ENCODE measurements around the gene SULT1A2.
"Not testable (repeated sequence)": the region's sequence is repeated elsewhere in the genome, so short reads cannot be mapped to it uniquely, and the experiment has no call there.

SULT1A2 gene

GRCh38 chr16:28549301-28549899 lies 47.5 kb downstream of the SULT1A2 start:
- H3K4me1 ChIP-seq (ENCODE audit: insufficient read depth, low read length) = no peaks in the 10 kb centered on the region
- H3K27me3 ChIP-seq (ENCODE audit: insufficient read depth, low read length) = no peaks in the 10 kb centered on the region
- no peak overlapping the region for H3K4me3 ChIP-seq (ENCODE audit: low read length)
- no peak overlapping the region for H3K27ac ChIP-seq (ENCODE audit: low read depth, low read length)
- no peaks in the 10 kb centered on the region for H3K36me3 ChIP-seq (ENCODE audit: insufficient read depth, low read length)
- WGBS = 79% methylated on average over 11 of the region's 11 CpGs
- no peak overlapping the region for H3K9ac ChIP-seq (ENCODE audit: low read depth, low read length)
- H3K9me3 ChIP-seq (ENCODE audit: insufficient read depth, low read depth, low read length) = no peaks in the 10 kb centered on the region

GRCh38 chr16:28548306-28548802 lies 48.5 kb downstream of the SULT1A2 start:
- H3K9me3 ChIP-seq (ENCODE audit: insufficient read depth, low read depth, low read length) = no peaks in the 10 kb centered on the region
- no peak overlapping the region for H3K27ac ChIP-seq (ENCODE audit: low read depth, low read length)
- H3K4me1 ChIP-seq (ENCODE audit: insufficient read depth, low read length) = no peaks in the 10 kb centered on the region
- 88% methylated on average over 14 of the region's 14 CpGs for WGBS
- no peak overlapping the region for H3K9ac ChIP-seq (ENCODE audit: low read depth, low read length)
- H3K36me3 ChIP-seq (ENCODE audit: insufficient read depth, low read length) = no peaks in the 10 kb centered on the region
- no peak overlapping the region for H3K4me3 ChIP-seq (ENCODE audit: low read length)
- H3K27me3 ChIP-seq (ENCODE audit: insufficient read depth, low read length) = no peaks in the 10 kb centered on the region

GRCh38 chr16:28546626-28547025 lies 50.2 kb downstream of the SULT1A2 start:
- Histone ChIP-seq H3K36me3 (ENCODE audit: insufficient read depth, low read length) (no peaks in the 10 kb centered on the region), H3K9me3 (ENCODE audit: insufficient read depth, low read depth, low read length) (no peaks in the 10 kb centered on the region), H3K4me1 (ENCODE audit: insufficient read depth, low read length) (no peaks in the 10 kb centered on the region), H3K27me3 (ENCODE audit: insufficient read depth, low read length) (no peaks in the 10 kb centered on the region), H3K4me3 (ENCODE audit: low read length) (no peak overlapping the region), H3K9ac (ENCODE audit: low read depth, low read length) (no peak overlapping the region), H3K27ac (ENCODE audit: low read depth, low read length) (no peak overlapping the region)
- WGBS = 88% methylated on average over 6 of the region's 7 CpGs

GRCh38 chr16:28545964-28546363 lies 50.9 kb downstream of the SULT1A2 start:
- H3K9ac ChIP-seq (ENCODE audit: low read depth, low read length); H3K4me1 ChIP-seq (ENCODE audit: insufficient read depth, low read length); H3K4me3 ChIP-seq (ENCODE audit: low read length); H3K36me3 ChIP-seq (ENCODE audit: insufficient read depth, low read length); H3K27me3 ChIP-seq (ENCODE audit: insufficient read depth, low read length); H3K9me3 ChIP-seq (ENCODE audit: insufficient read depth, low read depth, low read length); H3K27ac ChIP-seq (ENCODE audit: low read depth, low read length): not testable (repeated sequence)
- WGBS = 95% methylated on average over 6 of the region's 7 CpGs

- 86% methylated on average over 2 of the region's 3 CpGs for WGBS
- H3K36me3 ChIP-seq (ENCODE audit: insufficient read depth, low read length) = no peaks in the 10 kb centered on the region
- H3K9ac ChIP-seq (ENCODE audit: low read depth, low read length) = no peak overlapping the region
- no peaks in the 10 kb centered on the region for H3K27me3 ChIP-seq (ENCODE audit: insufficient read depth, low read length)
- H3K4me3 ChIP-seq (ENCODE audit: low read length) = no peak overlapping the region
- H3K4me1 ChIP-seq (ENCODE audit: insufficient read depth, low read length) = no peaks in the 10 kb centered on the region
- no peak overlapping the region for H3K27ac ChIP-seq (ENCODE audit: low read depth, low read length)
- no peaks in the 10 kb centered on the region for H3K9me3 ChIP-seq (ENCODE audit: insufficient read depth, low read depth, low read length)
Measured at GRCh38 chr16:28544998-28545397, 51.9 kb downstream of the SULT1A2 start.

- H3K4me1 ChIP-seq (ENCODE audit: insufficient read depth, low read length) = no peaks in the 10 kb centered on the region
- no peaks in the 10 kb centered on the region for H3K9me3 ChIP-seq (ENCODE audit: insufficient read depth, low read depth, low read length)
- H3K9ac ChIP-seq (ENCODE audit: low read depth, low read length) = no peak overlapping the region
- no peak overlapping the region for H3K27ac ChIP-seq (ENCODE audit: low read depth, low read length)
- H3K4me3 ChIP-seq (ENCODE audit: low read length) = no peak overlapping the region
- no peaks in the 10 kb centered on the region for H3K27me3 ChIP-seq (ENCODE audit: insufficient read depth, low read length)
- no peaks in the 10 kb centered on the region for H3K36me3 ChIP-seq (ENCODE audit: insufficient read depth, low read length)
- 93% methylated on average over 7 of the region's 7 CpGs for WGBS
Measured at GRCh38 chr16:28543072-28543471, 53.8 kb downstream of the SULT1A2 start.

- Histone ChIP-seq H3K9me3 (ENCODE audit: insufficient read depth, low read depth, low read length) (no peaks in the 10 kb centered on the region), H3K27ac (ENCODE audit: low read depth, low read length) (no peak overlapping the region), H3K4me3 (ENCODE audit: low read length) (no peak overlapping the region), H3K9ac (ENCODE audit: low read depth, low read length) (no peak overlapping the region), H3K36me3 (ENCODE audit: insufficient read depth, low read length) (no peaks in the 10 kb centered on the region), H3K4me1 (ENCODE audit: insufficient read depth, low read length) (no peaks in the 10 kb centered on the region), H3K27me3 (ENCODE audit: insufficient read depth, low read length) (no peaks in the 10 kb centered on the region)
- 94% methylated on average over 7 of the region's 7 CpGs for WGBS
Measured at GRCh38 chr16:28542646-28543045, 54.2 kb downstream of the SULT1A2 start.
